ENCODE data around the gene MYH15.
"Not testable (repeated sequence)": the region's sequence is repeated elsewhere in the genome, so short reads cannot be mapped to it uniquely, and the experiment has no call there.

The MYH15 gene

GRCh38 chr3:108380128-108380795 lies 130.1 kb downstream of the MYH15 start:
- DNase-seq, result no peak

DNA sequence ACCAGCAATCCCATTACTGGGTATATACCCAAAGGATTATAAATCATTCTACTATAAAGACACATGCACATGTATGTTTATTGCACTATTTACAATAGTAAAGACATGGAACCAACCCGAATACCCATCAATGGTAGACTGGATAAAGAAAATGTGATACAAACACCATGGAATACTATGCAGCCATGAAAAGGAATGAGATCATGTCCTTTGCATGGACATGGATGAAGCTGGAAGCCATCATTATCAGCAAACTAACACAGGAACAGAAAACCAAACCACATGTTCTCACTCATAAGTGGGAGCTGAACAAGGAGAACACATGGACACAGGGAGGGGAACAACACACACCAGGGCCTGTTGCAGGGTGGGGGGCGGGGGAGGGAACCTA lies 131.4 kb downstream of the MYH15 start:
- DNase-seq, result not testable (repeated sequence)

GRCh38 chr3:108378153-108378951 lies 132.0 kb downstream of the MYH15 start:
- no peak for DNase-seq

DNA sequence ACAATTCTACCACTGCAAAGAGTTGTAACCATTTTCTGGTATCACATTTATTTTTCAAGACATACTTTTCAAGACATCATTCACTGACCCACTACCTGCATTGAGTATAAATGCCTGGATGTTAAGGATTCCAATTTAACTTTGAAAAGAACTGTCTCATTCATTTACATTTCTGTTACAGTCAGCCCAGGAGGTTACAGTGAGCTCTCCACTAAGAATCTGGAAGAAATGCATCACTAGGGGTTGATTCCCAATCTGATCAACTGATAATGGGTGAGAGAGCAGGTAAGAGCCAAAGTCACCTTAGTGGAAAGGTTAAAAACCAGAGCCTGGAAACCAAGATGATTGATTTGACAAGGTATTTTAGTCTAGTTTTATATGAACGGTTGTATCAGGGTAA lies 133.0 kb downstream of the MYH15 start:
- no peak for DNase-seq

DNA sequence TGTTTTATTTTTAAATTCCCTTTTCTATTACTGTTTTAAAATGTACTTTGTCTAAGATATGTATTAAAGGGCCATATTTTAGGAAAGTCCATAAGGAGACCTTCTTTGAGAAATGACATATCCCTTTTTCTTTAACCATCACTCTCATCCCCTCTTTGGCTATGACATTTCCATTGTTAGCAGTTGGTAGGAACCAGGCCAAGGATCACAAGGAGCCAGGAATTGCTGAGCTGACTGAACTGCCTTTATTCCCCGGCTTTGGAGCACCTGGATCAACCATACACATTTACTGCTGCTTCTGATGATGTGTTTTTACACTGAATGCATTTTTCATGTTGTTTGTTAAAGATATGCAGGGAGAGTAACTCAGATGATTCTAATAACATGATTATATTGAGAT lies 134.4 kb downstream of the MYH15 start:
- no peak for DNase-seq

GRCh38 chr3:108359011-108359410 lies 151.4 kb downstream of the MYH15 start:
- DNase-seq, result no peak

- no peak for DNase-seq
Observed at GRCh38 chr3:108357042-108357441, 153.4 kb downstream of the MYH15 start.

DNA sequence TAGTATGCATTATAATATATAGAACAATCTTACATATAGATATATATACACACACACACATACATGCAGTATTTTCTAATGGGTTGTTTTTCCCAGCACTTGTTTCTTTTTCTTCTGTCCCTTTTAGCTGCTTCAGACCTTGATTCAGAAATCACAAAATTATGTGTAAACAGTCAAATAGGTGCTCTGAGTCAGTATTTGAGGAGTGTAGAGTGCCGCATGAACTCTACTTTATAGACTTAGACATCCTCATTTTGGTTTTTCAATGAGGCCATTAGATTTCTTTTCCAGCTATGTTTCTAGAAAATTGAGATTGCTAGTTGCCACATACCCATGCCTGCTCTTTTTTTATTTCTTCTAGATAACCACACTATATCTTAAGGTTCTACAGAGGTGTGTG lies 155.8 kb downstream of the MYH15 start:
- no peak for DNase-seq

GRCh38 chr3:108352176-108352575 lies 158.2 kb downstream of the MYH15 start:
- DNase-seq, result no peak

DNA sequence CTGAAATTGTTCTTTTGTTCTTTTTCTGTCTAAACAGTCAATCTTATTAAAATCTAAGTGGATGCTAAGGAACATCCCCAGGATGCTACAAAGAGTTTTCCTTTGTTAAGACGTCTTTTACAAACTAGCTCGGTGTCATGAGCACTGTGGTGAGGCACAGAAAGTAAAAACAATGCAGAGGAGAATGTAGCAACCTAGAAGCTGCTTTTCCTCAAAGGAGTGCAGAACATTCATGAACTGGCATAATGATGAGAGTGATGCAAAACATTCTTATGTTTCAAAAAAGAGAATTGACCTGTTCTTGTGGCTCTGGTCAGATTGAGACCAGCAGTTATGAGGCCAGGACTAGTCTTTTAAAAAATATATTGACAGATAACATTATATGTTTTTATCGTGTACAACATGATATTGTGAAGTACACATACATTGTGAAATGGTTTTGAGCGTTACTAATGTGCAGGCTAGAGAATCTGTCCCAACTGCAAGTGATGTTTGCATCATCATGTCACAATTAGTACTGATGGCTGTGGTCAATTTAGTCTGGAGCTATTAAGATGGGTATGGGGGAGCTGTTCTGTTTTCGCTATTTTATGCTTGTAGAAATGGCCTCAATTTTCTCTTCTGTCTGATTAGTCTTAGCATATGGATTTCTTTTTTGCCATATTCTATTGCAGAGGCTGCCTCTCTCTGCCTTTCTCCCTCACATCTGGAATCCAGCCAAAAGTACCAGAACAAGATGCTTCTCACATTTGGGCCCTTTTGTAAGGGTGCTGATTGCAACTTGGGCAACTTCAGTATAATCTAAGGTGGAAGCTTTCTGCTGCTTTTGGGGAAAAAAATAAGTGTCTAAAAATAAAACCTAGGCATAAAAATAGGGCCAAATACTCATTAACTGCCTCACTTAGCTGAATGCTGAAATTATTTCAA lies 163.8 kb downstream of the MYH15 start:
- no peak for DNase-seq

DNA sequence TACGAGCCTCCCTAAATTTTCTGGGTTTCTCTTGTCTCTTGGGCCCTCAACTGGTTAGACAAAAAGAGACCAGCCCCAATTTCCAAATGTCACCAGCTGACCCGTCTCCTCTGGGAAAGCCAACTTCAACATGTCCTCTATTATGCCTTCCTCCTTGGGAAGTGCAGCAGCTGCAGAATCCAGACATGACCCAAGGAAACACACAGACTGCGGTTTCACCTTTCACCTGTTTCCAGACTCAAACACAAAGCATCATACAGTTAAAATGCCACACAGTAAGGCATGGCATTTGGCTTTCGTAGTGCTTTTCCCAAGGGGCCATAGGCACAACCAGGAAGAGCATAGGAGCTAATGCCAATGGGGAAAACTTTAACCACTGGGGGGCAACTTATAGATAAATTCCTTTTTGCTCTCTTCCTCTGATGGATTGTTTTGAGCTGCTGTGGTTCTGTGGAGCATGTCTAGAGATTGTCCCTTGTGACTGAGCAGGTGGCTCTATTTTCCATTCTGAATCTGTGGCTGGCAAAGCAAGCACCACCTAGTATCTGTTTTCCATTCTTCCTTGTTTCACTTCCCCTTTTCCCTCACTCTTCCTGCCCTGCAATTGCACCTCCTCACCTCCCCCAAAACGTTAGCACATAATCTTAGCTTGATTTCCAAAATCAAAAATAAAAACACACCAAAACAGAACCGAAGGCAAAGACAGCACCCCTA lies 164.7 kb downstream of the MYH15 start:
- DNase-seq, result no peak

GRCh38 chr3:108343491-108343890 lies 166.9 kb downstream of the MYH15 start:
- DNase-seq, result no peak

GRCh38 chr3:108342837-108343486 lies 167.4 kb downstream of the MYH15 start:
- DNase-seq, result no peak

DNA sequence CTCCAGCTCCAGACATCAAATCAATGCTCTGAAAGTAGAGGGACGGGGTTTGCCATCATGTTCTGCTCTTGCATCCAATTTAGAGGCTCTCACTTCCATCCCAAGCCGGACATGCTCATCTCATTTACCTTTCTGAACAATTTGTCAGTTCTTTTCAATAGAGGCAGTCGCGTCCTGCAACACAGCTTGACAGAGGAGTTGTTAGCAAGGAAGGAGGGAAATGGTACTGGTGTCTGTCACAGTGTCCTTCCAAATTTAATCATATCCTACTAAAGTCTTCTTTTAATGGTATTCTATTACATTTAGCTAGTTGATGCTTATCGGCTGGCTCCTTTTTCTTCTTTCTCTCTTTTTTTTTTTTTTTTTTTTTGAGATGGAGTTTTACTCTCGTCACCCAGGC lies 168.5 kb downstream of the MYH15 start:
- DNase-seq, result no peak

DNA sequence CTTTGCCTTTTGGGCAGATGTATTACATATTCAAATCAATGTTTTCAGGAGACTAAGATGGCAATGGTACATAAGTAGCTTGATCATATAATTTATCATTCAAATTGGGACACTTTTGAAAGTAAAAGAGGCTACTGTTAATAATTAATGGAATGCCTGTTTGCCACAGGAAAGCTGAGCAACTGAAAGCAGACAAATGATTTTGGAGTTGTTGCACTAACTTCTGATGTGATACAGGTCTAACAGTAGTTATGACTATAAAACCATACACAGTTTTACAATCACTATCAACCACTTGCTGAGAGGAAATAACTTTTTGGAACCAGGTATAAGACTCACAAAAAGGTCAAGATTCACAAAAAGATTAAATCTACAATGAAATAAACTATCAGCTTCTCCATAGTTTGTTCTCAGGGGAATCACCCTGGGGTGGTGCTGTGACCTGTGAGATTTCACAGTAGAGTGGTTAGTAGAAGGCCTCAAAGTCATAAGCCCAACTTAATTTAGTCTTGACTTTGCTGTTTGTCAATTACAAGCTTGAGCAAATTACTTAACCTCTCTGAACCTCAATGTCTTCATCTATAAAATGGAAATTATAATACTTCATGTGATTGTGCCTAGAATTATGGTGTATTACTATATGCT lies 171.4 kb downstream of the MYH15 start:
- DNase-seq, result no peak

GRCh38 chr3:108334701-108335100 lies 175.7 kb downstream of the MYH15 start:
- DNase-seq, result no peak

GRCh38 chr3:108333961-108334360 lies 176.4 kb downstream of the MYH15 start:
- no peak for DNase-seq

- DNase-seq, result no peak
Observed at GRCh38 chr3:108331792-108332191, 178.6 kb downstream of the MYH15 start.
